MM.1S (cell line): Measurements from ENCODE around the gene GPHN.

Experiments
- EZH2 ChIP-seq: fragments of 300-600 bp; sonication (generic); optimal IDR thresholded peaks from 2 replicates; pipeline ENCODE3; 2017; ENCODE audit warnings: low read depth, mild to moderate bottlenecking, antibody characterized with exemption, low read length, mixed read lengths
- EZH2phosphoT487 ChIP-seq: fragments of 300-600 bp; sonication (generic); IDR thresholded peaks from 2 replicates; pipeline ENCODE4 v1.6.1; 2018; ENCODE audit warnings: antibody characterized with exemption, low read length
- TF ChIP-seq, protein P1 (sequence below): fragments of 300-600 bp; sonication (generic); IDR thresholded peaks from 2 replicates; pipeline ENCODE4 v1.5.1; 2016; ENCODE audit warnings: antibody characterized with exemption, low read length, mixed read lengths

- TF ChIP-seq, protein P1, sequence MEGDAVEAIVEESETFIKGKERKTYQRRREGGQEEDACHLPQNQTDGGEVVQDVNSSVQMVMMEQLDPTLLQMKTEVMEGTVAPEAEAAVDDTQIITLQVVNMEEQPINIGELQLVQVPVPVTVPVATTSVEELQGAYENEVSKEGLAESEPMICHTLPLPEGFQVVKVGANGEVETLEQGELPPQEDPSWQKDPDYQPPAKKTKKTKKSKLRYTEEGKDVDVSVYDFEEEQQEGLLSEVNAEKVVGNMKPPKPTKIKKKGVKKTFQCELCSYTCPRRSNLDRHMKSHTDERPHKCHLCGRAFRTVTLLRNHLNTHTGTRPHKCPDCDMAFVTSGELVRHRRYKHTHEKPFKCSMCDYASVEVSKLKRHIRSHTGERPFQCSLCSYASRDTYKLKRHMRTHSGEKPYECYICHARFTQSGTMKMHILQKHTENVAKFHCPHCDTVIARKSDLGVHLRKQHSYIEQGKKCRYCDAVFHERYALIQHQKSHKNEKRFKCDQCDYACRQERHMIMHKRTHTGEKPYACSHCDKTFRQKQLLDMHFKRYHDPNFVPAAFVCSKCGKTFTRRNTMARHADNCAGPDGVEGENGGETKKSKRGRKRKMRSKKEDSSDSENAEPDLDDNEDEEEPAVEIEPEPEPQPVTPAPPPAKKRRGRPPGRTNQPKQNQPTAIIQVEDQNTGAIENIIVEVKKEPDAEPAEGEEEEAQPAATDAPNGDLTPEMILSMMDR: no peak
- TF ChIP-seq EZH2 (no peak), EZH2phosphoT487 (no peak)
Measured at GRCh38 chr14:67050896-67051295, 542.9 kb downstream of the GPHN start.
